Memory B cell (primary cell): ENCODE results near the gene SLC9A1.

Experiments
- ATAC-seq: fragments of 150-1000 bp; cut with Tn5 transposase; 2 replicates; pipeline ENCODE4 v1.10.0; 2021; ENCODE audit warnings: low read depth, mild to moderate bottlenecking, moderate library complexity
- DNase-seq, 2 donors: peaks; one replicate each; pipeline ENCODE4 v3.0.0; 2022; ENCODE audit warnings: low spot score in 2 of 2
- H3K27ac Mint-ChIP-seq: one replicate; pipeline ENCODE4 v1.8.0; 2022; ENCODE audit warnings: mild to moderate bottlenecking, moderate library complexity, mixed read lengths
- H3K27me3 Mint-ChIP-seq: one replicate; pipeline ENCODE4 v1.8.0; 2022; ENCODE audit warnings: mixed read lengths
- H3K36me3 Mint-ChIP-seq: one replicate; pipeline ENCODE4 v1.8.0; 2022; ENCODE audit warnings: mild to moderate bottlenecking, mixed read lengths
- H3K4me1 Mint-ChIP-seq: one replicate; pipeline ENCODE4 v1.8.0; 2022; ENCODE audit warnings: mixed read lengths
- H3K4me3 Mint-ChIP-seq: one replicate; pipeline ENCODE4 v1.8.0; 2022; ENCODE audit warnings: mild to moderate bottlenecking, moderate library complexity, mixed read lengths
- H3K9me3 Mint-ChIP-seq: one replicate; pipeline ENCODE4 v1.8.0; 2022; ENCODE audit warnings: mixed read lengths

The SLC9A1 gene

GRCh38 chr1:27145934-27146354, 9.0 kb downstream of the SLC9A1 start:
- Mint-ChIP-seq H3K36me3 (peaks cover 4% of the 10 kb centered on the region), H3K27me3 (no peaks in the 10 kb centered on the region), H3K9me3 (no peaks in the 10 kb centered on the region), H3K4me3 (no peak overlapping the region), H3K4me1 (peaks cover 30% of the 10 kb centered on the region), H3K27ac (no peak overlapping the region)
- DNase-seq = no peak
- ATAC-seq = no peak

- H3K4me3 Mint-ChIP-seq = no peak overlapping the region
- no peak overlapping the region for H3K27ac Mint-ChIP-seq
- ATAC-seq = no peak
- no peaks in the 10 kb centered on the region for H3K9me3 Mint-ChIP-seq
- DNase-seq = no peak
- H3K27me3 Mint-ChIP-seq = no peaks in the 10 kb centered on the region
- H3K4me1 Mint-ChIP-seq = peaks cover 29% of the 10 kb centered on the region
- H3K36me3 Mint-ChIP-seq = peaks cover 6% of the 10 kb centered on the region
These were observed 9.8 kb downstream of the SLC9A1 start for GRCh38 chr1:27144920-27145661.

- H3K27ac Mint-ChIP-seq = no peak overlapping the region
- H3K4me1 Mint-ChIP-seq = peaks cover 25% of the 10 kb centered on the region
- ATAC-seq (no peak), DNase-seq (no peak)
- no peaks in the 10 kb centered on the region for H3K9me3 Mint-ChIP-seq
- H3K27me3 Mint-ChIP-seq = no peaks in the 10 kb centered on the region
- peaks cover 6% of the 10 kb centered on the region for H3K36me3 Mint-ChIP-seq
- no peak overlapping the region for H3K4me3 Mint-ChIP-seq
These were observed 10.7 kb downstream of the SLC9A1 start for GRCh38 chr1:27144049-27144748.

- Mint-ChIP-seq H3K27me3 (no peaks in the 10 kb centered on the region), H3K36me3 (peaks cover 6% of the 10 kb centered on the region), H3K27ac (no peak overlapping the region), H3K4me1 (peaks cover 22% of the 10 kb centered on the region), H3K9me3 (no peaks in the 10 kb centered on the region), H3K4me3 (no peak overlapping the region)
- no peak for DNase-seq
- no peak for ATAC-seq
These were observed 11.5 kb downstream of the SLC9A1 start for GRCh38 chr1:27143401-27143800.

- Mint-ChIP-seq H3K27me3 (no peaks in the 10 kb centered on the region), H3K36me3 (peaks cover 10% of the 10 kb centered on the region), H3K4me3 (no peak overlapping the region), H3K27ac (no peak overlapping the region), H3K4me1 (peaks cover 26% of the 10 kb centered on the region), H3K9me3 (no peaks in the 10 kb centered on the region)
- no peak for DNase-seq
- no peak for ATAC-seq
These were observed 12.5 kb downstream of the SLC9A1 start for GRCh38 chr1:27142464-27142863.

- no peaks in the 10 kb centered on the region for H3K27me3 Mint-ChIP-seq
- no peak for DNase-seq
- H3K27ac Mint-ChIP-seq = no peak overlapping the region
- H3K4me1 Mint-ChIP-seq = peaks cover 35% of the 10 kb centered on the region
- no peak for ATAC-seq
- H3K9me3 Mint-ChIP-seq = no peaks in the 10 kb centered on the region
- H3K36me3 Mint-ChIP-seq = peaks cover 10% of the 10 kb centered on the region
- H3K4me3 Mint-ChIP-seq = no peak overlapping the region
These were observed 13.5 kb downstream of the SLC9A1 start for GRCh38 chr1:27141266-27142003.

GRCh38 chr1:27139980-27140379, 14.9 kb downstream of the SLC9A1 start:
- H3K4me1 Mint-ChIP-seq = peaks cover 39% of the 10 kb centered on the region
- peaks cover 6% of the 10 kb centered on the region for H3K36me3 Mint-ChIP-seq
- no peak overlapping the region for H3K27ac Mint-ChIP-seq

GRCh38 chr1:27138927-27139326, 16.0 kb downstream of the SLC9A1 start:
- Mint-ChIP-seq H3K9me3 (no peaks in the 10 kb centered on the region), H3K36me3 (peaks cover 6% of the 10 kb centered on the region), H3K4me3 (no peak overlapping the region), H3K27me3 (no peaks in the 10 kb centered on the region), H3K27ac (no peak overlapping the region), H3K4me1 (peaks cover 39% of the 10 kb centered on the region)
- ATAC-seq (no peak), DNase-seq (no peak)

More at GRCh38 chr1:27139980-27140379, 14.9 kb downstream of the SLC9A1 start:
- DNase-seq (no peak), ATAC-seq (no peak)
- no peaks in the 10 kb centered on the region for H3K9me3 Mint-ChIP-seq
- no peak overlapping the region for H3K4me3 Mint-ChIP-seq
- H3K27me3 Mint-ChIP-seq = no peaks in the 10 kb centered on the region

GRCh38 chr1:27138368-27138767, 16.6 kb downstream of the SLC9A1 start:
- no peaks in the 10 kb centered on the region for H3K9me3 Mint-ChIP-seq
- no peaks in the 10 kb centered on the region for H3K27me3 Mint-ChIP-seq
- peaks cover 6% of the 10 kb centered on the region for H3K36me3 Mint-ChIP-seq
- peaks cover 40% of the 10 kb centered on the region for H3K4me1 Mint-ChIP-seq
- no peak for DNase-seq
- no peak for ATAC-seq
- peak overlapping the region; percentile 35 for H3K4me3 Mint-ChIP-seq
- H3K27ac Mint-ChIP-seq = peak overlapping the region; percentile 96

GRCh38 chr1:27137544-27138075, 17.3 kb downstream of the SLC9A1 start:
- ATAC-seq (no peak), DNase-seq (no peak)
- H3K9me3 Mint-ChIP-seq = no peaks in the 10 kb centered on the region
- peaks cover 6% of the 10 kb centered on the region for H3K36me3 Mint-ChIP-seq
- H3K4me1 Mint-ChIP-seq = peaks cover 35% of the 10 kb centered on the region
- H3K27me3 Mint-ChIP-seq = no peaks in the 10 kb centered on the region
- H3K27ac Mint-ChIP-seq = peak overlapping the region; percentile 96
- H3K4me3 Mint-ChIP-seq = no peak overlapping the region

- DNase-seq (peak in 1 of 2 donors; percentile 33), ATAC-seq (peak; percentile 76)
- Mint-ChIP-seq H3K36me3 (peaks cover 6% of the 10 kb centered on the region), H3K27ac (peak overlapping the region; percentile 96), H3K4me3 (peak overlapping the region; percentile 76), H3K4me1 (peaks cover 38% of the 10 kb centered on the region), H3K27me3 (no peaks in the 10 kb centered on the region), H3K9me3 (no peaks in the 10 kb centered on the region)
These were observed 17.9 kb downstream of the SLC9A1 start for GRCh38 chr1:27136998-27137542.

- ATAC-seq = no peak
- DNase-seq = no peak
These were observed 18.7 kb downstream of the SLC9A1 start for GRCh38 chr1:27136236-27136551.

GRCh38 chr1:27135541-27136235, 19.2 kb downstream of the SLC9A1 start:
- no peak for DNase-seq
- Mint-ChIP-seq H3K4me3 (peak overlapping the region; percentile 43), H3K9me3 (no peaks in the 10 kb centered on the region), H3K4me1 (peaks cover 42% of the 10 kb centered on the region), H3K27ac (no peak overlapping the region), H3K27me3 (no peaks in the 10 kb centered on the region), H3K36me3 (peaks cover 6% of the 10 kb centered on the region)
- peak; percentile 23 for ATAC-seq

More at GRCh38 chr1:27136236-27136551, 18.7 kb downstream of the SLC9A1 start:
- Mint-ChIP-seq H3K9me3 (no peaks in the 10 kb centered on the region), H3K27me3 (no peaks in the 10 kb centered on the region), H3K4me3 (no peak overlapping the region), H3K36me3 (peaks cover 6% of the 10 kb centered on the region), H3K4me1 (peaks cover 42% of the 10 kb centered on the region), H3K27ac (no peak overlapping the region)
